Activated CD8-positive, alpha-beta memory T cell treated with anti-CD3 and anti-CD28 coated beads for 36 hours (primary cell): ENCODE results near the gene SELENOP. TPM values are rescaled to one million over a fixed set of nuclear protein-coding genes. Genes with fewer than 3 reads are reported as not detected.
"Not testable (repeated sequence)": the region's sequence is repeated elsewhere in the genome, so short reads cannot be mapped to it uniquely, and the experiment has no call there.

Experiments used
- CTCF ChIA-PET: fragments of 350-600 bp; sonication (Branson Sonifier 250); formaldehyde crosslinking; loops from one replicate; lab custom pipeline; 2021; ENCODE audit warnings: antibody characterized with exemption; lab: Charles Lee
- POLR2A ChIA-PET: fragments of 350-600 bp; sonication (Branson Sonifier 250); formaldehyde crosslinking; loops from one replicate; lab custom pipeline; 2021; ENCODE audit warnings: antibody characterized with exemption; lab: Charles Lee
- total RNA-seq, 2 experiments: library from RNA; stranded (reverse); gene quantifications; one replicate each; pipeline ENCODE4 v1.2.3, GENCODE V29; 2021

The SELENOP gene
- total RNA-seq, 2 experiments from 2014 or later = not detected

DNA sequence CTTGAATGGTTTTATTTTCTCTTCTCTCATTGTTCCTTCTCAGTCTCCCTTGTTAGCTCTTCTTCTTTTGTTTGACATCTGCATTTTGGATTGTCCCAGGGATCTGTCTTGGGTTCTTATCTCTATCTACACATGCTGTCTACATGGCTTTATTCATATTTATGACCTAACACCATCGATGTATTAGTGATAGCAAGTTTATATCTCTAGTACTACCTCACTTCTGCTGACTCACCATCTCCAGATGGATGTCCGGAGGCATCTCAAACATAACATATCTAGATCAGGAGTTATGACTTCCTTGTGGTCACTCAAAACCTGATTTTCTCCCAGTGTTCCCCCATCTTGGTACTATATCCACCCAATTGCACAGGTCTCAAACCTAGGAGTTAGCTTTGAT is 19.2 kb upstream of the SELENOP start:
- ChIA-PET CTCF (no interaction called here), POLR2A (no interaction called here)

GRCh38 chr5:42828671-42829070 is 17.0 kb upstream of the SELENOP start:
- CTCF ChIA-PET = no interaction called here
- POLR2A ChIA-PET = no interaction called here

DNA sequence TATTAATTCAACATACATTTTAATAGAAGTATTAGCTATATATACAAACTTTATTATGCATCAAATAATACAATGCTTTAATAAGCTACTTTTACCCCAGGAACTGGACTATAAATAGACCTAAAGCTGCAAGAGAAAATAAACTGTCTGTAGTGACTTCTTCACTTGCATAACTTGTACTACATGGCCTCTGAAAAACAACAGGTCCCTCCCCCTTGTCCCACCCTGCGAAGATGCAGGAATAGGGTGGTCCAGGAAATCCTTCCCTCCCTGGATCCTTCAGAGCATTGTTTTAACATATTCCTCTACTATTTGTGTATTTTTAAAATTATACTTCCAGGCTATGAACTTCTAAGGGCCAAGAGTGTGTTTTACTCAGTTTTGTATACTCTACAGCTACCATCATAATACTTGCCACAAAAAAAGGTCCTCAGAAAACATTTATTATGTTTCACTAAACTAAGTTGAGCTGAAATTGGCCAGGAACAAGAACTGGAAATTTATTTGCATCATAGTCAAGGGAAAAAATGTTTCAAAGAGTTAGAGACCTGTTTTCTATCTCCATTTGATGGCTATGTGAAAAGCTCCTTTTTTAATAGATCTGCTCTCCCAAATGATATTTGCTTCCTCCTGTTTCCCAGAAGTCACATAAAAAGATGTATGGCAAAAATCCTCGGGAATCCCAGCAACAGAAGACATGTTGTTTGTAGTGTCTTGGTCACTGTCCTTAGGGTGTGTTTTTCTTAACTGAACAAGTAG is 15.2 kb upstream of the SELENOP start:
- ChIA-PET CTCF (no interaction called here), POLR2A (no interaction called here)

- POLR2A ChIA-PET = no interaction called here
- CTCF ChIA-PET = no interaction called here
These were observed 13.9 kb upstream of the SELENOP start for GRCh38 chr5:42825422-42826148.

DNA sequence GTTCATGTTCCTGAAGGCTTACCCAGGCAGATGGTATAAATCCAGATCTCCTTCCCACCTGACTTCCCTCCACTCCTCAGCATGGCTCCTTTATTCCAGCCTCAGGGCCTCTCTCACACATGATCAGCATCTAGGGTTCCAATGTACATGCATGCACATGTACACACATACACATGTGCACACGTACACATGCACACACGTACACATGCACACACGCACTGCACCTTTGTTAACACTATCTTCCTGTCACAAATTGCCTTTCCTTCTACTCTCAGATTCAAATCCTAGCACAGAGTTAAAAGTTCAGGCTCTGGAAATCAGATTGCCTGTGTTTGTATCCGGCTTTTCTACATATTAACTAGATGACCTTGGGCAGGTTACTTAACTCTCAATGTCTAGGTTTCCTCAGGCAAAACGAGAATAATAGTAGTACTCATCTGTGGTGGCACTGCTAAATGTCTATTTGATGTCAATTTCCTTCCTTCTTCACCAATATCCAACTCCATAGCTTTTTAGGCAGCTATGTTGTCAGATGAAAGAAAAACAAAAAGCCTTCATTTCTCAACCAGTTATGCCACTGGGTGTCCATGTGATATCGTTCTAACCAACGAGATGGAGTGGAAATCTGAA is 12.8 kb upstream of the SELENOP start:
- ChIA-PET CTCF (no interaction called here), POLR2A (no interaction called here)

GRCh38 chr5:42822548-42822947 is 10.9 kb upstream of the SELENOP start:
- ChIA-PET POLR2A (no interaction called here), CTCF (no interaction called here)

DNA sequence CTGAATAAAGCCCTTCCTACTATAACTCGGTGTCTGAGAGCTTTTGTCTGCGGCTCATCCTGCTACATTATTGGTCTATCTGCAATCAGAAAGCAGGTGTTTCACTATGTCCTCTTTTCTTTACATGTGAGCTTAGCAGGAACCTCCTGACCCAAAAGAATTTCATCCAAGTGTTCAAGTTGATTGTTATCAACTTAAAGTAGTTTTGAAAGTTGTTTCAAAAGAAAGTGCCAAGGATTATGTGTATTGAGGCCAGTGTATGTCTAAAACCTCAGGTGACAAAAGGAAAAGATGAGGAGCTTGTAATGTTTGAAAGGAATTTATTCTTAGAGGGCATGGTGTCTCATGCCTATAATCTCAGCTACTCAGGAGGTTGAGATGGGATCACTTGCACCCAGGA is 8.1 kb upstream of the SELENOP start:
- ChIA-PET POLR2A (no interaction called here), CTCF (no interaction called here)

DNA sequence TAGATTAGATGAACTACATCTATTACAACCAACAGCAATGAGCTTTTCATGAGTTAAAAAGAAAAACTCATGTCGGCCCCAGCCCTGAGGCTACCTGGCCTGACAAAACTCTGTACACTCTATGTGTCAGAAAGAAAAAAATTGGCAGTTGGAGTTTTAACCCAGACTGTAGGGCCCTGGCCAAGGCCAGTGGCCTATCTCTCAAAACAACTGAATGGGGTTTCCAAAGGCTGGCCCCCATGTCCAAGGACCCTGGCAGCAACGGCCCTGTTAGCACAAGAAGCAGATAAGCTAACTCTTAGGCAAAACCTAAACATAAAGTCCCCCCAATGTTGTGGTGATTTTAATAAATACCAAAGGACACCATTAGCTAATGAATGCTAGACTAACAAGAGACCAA is 4.9 kb upstream of the SELENOP start:
- POLR2A ChIA-PET, CTCF ChIA-PET: not testable (repeated sequence)

DNA sequence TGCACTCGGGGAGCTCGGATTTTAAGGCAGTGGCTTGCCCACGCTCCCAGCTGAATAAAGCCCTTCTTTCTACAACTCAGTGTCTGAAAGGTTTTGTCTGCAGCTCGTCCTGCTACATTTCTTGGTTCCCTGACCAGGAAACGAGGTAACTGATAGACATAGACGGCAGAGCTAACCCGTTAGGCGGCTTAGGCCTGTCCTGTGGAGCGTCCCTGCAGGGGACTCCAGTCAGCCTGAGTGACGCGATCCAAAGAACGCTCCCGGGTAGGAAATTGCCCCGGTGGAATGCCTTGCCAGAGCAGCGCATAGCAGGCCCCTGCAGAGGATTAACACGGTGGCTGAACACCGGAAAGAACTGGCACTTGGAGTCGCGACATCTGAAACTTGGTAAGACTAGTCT is 1.8 kb upstream of the SELENOP start:
- ChIA-PET CTCF (no interaction called here), POLR2A (no interaction called here)

DNA sequence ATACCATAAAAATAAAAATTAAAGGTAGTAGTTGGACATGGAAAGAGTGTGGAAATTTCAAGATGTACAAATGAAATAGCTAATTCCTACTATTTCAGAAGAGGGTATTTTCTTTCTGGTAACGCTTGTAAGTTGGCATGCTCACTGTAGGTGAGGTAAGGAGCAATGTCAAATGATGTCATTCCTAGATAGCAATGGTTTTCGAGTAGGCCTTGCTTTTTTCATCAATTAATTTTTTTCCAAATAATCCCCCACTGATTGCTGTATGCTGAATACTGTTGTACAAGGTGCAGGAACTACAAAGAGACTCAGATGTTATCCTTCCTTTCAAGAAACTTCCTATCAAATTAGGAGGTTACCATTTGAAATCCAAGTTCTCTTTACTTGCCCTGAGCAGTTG is 928 bp upstream of the SELENOP start:
- ChIA-PET CTCF (no interaction called here), POLR2A (no interaction called here)

- POLR2A ChIA-PET = no interaction called here
These were observed 680 bp downstream of the SELENOP start for GRCh38 chr5:42810834-42811590.

GRCh38 chr5:42808888-42809611 is 2.6 kb downstream of the SELENOP start:
- CTCF ChIA-PET = no interaction called here
- POLR2A ChIA-PET = no interaction called here

More at GRCh38 chr5:42810834-42811590, 680 bp downstream of the SELENOP start:
- CTCF ChIA-PET = no interaction called here

DNA sequence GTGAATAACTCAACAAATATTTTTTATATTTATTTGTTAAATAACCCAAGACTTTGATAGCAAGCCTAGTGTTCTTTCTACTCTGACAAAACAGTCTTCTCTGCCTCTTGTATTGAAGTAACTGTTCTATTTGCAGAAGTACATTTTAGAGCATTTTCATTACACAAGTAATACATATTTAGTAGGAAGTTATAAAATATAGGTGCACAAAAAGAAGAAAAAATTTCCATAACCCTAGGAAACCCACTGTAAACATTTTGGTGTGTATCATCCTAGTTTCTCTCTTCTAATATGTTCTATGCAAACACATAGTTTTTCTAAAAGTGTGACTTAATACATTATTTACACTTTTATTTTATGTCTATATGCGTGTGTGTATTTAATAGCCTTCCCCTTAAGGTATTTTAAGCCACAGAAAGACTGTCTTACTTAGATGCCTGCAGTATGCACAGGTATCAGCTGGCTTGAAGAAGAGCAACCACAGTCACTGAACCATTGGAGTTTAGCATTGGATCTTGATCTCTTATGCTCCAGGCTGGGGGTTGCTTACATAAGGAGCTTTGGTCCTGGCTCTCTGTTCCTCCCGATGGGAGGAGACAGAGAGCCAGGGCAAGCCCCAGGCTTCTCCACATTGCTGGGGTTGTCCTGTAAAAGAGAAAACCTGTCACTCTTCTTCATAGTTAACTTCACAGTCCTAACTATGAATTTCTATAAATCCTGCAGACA is 3.8 kb downstream of the SELENOP start:
- POLR2A ChIA-PET = no interaction called here
- CTCF ChIA-PET = no interaction called here

DNA sequence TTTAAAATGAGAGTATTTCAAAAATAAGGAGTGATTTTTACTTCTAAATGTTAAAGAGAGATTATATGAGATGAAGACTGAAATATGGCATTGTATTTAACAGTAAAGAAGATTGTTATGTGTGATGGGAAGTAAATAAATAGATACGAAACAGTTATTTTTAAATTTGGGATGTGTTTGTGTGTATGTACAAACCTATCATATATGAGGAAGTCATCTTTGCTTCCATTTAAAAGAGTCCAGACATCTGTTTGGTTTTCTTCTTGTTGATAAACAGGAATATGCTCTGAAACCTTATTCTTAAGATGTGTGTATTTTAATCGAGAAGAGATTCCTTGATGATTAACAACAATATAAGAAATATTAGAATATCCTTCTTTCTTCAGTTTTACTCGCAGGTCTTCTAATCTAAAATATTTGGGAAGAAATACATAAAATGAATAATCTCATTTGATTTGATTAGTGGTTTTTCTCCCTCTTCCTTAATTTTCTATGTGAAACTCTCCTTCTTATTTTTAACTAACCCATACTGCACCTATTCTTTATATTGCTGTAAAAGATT is 4.9 kb downstream of the SELENOP start:
- ChIA-PET POLR2A (no interaction called here), CTCF (no interaction called here)

- CTCF ChIA-PET = no interaction called here
- POLR2A ChIA-PET = no interaction called here
These were observed 5.5 kb downstream of the SELENOP start for GRCh38 chr5:42806004-42806700.

DNA sequence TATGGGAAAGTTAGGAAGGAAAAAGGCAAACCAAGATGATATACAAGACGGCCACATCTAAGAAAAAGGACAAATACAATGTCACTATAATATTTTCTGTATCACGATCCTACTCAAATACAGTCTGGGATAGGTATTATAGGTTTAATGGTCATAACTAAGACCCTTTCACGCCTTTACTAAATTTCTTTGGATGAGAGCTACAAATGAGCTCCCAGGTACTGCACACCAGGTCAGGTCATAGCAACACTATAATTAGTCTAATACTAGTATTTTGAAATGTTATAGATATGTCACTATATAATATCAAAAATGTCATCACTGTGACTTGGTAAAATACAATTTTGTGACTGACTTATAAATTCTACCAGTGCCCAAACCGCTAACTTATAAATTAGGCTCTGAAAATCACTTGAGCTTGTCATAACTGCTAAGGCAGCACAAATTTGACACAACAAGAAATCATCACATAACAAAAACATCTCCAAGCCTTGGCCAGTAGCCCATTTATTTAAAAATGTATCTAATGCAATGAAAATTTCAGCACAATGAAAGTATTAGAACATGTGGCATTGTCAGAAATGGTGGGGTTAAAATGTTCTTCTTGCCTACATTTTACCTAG is 6.9 kb downstream of the SELENOP start:
- ChIA-PET POLR2A (no interaction called here), CTCF (no interaction called here)

GRCh38 chr5:42801516-42802166 is 10.1 kb downstream of the SELENOP start:
- POLR2A ChIA-PET = no interaction called here

More at GRCh38 chr5:42801516-42802166, 10.1 kb downstream of the SELENOP start:
- CTCF ChIA-PET = no interaction called here
